Testis (tissue), 3 donors: ENCODE measurements around the gene PRKG1. TPM values are rescaled to one million over a fixed set of nuclear protein-coding genes. Genes with fewer than 3 reads are reported as not detected.
"Not testable (repeated sequence)": the region's sequence is repeated elsewhere in the genome, so short reads cannot be mapped to it uniquely, and the experiment has no call there.

Source experiments
- DNase-seq: peaks from one replicate; pipeline ENCODE4 v3.0.0-alpha.2; 2019
- H3K27ac ChIP-seq, 2 donors: fragments of 200-600 bp; sonication (generic); one replicate each; pipeline ENCODE4 v1.5.1; 2019
- H3K27me3 ChIP-seq: fragments of 200-600 bp; sonication (generic); one replicate; pipeline ENCODE4 v1.5.1; 2019
- H3K36me3 ChIP-seq: fragments of 200-600 bp; sonication (generic); one replicate; pipeline ENCODE4 v1.5.1; 2017; ENCODE audit warnings: low read depth; ENCODE audit errors: missing control alignments
- H3K4me1 ChIP-seq: fragments of 200-600 bp; sonication (generic); one replicate; pipeline ENCODE4 v1.5.1; 2019
- H3K4me3 ChIP-seq, 2 donors: fragments of 200-600 bp; sonication (generic); one replicate each; pipeline ENCODE4 v1.5.1; 2017 to 2019
- H3K9me3 ChIP-seq: fragments of 200-600 bp; sonication (generic); one replicate; pipeline ENCODE4 v1.5.1; 2017
- CTCF ChIP-seq, 3 experiments: fragments of 450-650 bp in 2 of 3; fragments of 200-600 bp in 1 of 3; sonication (generic) in 1 of 3; IDR thresholded peaks; one replicate each; pipeline ENCODE4 v1.5.1; 2016 to 2019; ENCODE audit warnings: antibody characterized with exemption in 3 of 3, mild to moderate bottlenecking in 2 of 3, moderate library complexity in 1 of 3
- POLR2A ChIP-seq: fragments of 450-650 bp; IDR thresholded peaks from one replicate; pipeline ENCODE4 v1.6.1; 2017; ENCODE audit warnings: antibody characterized with exemption, mild to moderate bottlenecking, moderate library complexity
- WGBS, 2 donors: methylation state at CpG; one replicate each; pipeline ENCODE4 v1.1.5; 2018; 5-methylcytosine and 5-hydroxymethylcytosine counted together
- intact Hi-C: fragments of 100-400 bp; cut with DNase I; formaldehyde crosslinking; loops from one replicate; pipeline ENCODE4 v1.15.1; 2023; ENCODE audit warnings: low total_unique reads
- polyA plus RNA-seq: library from polyadenylated mRNA; stranded (reverse); fragments of 350-450 nt; fragmentation: Illumina TruSeq; extraction: RNeasy Lipid Tissue Mini Kit (QIAGEN cat#74804); gene quantifications from one replicate; pipeline ENCODE4 v1.2.3, GENCODE V29; 2014; ENCODE audit warnings: low read depth, low replicate concordance; ENCODE audit not compliant: insufficient read depth
- total RNA-seq, 2 donors: library from RNA; depleted of rRNA; stranded (reverse); fragments of >200 nt; gene quantifications; one replicate each; pipeline ENCODE4 v1.2.3, GENCODE V29; 2016

PRKG1 gene
- total and polyA plus RNA-seq, 3 donors from 2014 or later: 6.3 to 15.3 (median 12.5) TPM

- H3K36me3 ChIP-seq: no peaks in the 10 kb centered on the region
- no peak overlapping the region for H3K27ac ChIP-seq
- 55% methylated on average over 2 of the region's 2 CpGs for WGBS, 2 donors
- DNase-seq: no peak
- H3K4me3 ChIP-seq: no peak overlapping the region
- H3K27me3 ChIP-seq: no peaks in the 10 kb centered on the region
- TF ChIP-seq CTCF (IDR thresholded peaks at IDR 0.05): no peak
- TF ChIP-seq POLR2A: no peak
- no peaks in the 10 kb centered on the region for H3K9me3 ChIP-seq
- intact Hi-C loops: no loop called here
- no peaks in the 10 kb centered on the region for H3K4me1 ChIP-seq
These were observed 500.2 kb downstream of the PRKG1 start for GRCh38 chr10:51574248-51575048.

- WGBS, 2 donors: 84 to 93% methylated on average over 6 of the region's 6 CpGs
- H3K27me3 ChIP-seq, DNase-seq, H3K36me3 ChIP-seq, H3K27ac ChIP-seq, H3K4me1 ChIP-seq, intact Hi-C loops, H3K4me3 ChIP-seq, H3K9me3 ChIP-seq: not testable (repeated sequence)
These were observed 506.9 kb downstream of the PRKG1 start for GRCh38 chr10:51581196-51581595.

- intact Hi-C loops: no loop called here
- no peaks in the 10 kb centered on the region for H3K36me3 ChIP-seq
- no peak overlapping the region for H3K27ac ChIP-seq
- no peak for DNase-seq
- H3K27me3 ChIP-seq: no peaks in the 10 kb centered on the region
- no peak overlapping the region for H3K4me3 ChIP-seq
- no peaks in the 10 kb centered on the region for H3K9me3 ChIP-seq
- TF ChIP-seq CTCF (IDR thresholded peaks at IDR 0.05) (no peak), POLR2A (no peak)
- no peaks in the 10 kb centered on the region for H3K4me1 ChIP-seq
These were observed 509.7 kb downstream of the PRKG1 start for GRCh38 chr10:51583976-51584375.

GRCh38 chr10:51585742-51586141, 511.5 kb downstream of the PRKG1 start:
- 87 to 93% methylated on average over 7 of the region's 7 CpGs for WGBS, 2 donors
- no peak for DNase-seq
- TF ChIP-seq CTCF (IDR thresholded peaks at IDR 0.05): no peak
- no peak for TF ChIP-seq POLR2A
- no peaks in the 10 kb centered on the region for H3K36me3 ChIP-seq
- H3K4me1 ChIP-seq: no peaks in the 10 kb centered on the region
- no peak overlapping the region for H3K27ac ChIP-seq
- no peak overlapping the region for H3K4me3 ChIP-seq
- H3K9me3 ChIP-seq: no peaks in the 10 kb centered on the region
- intact Hi-C loops: no loop called here
- H3K27me3 ChIP-seq: no peaks in the 10 kb centered on the region

GRCh38 chr10:51588984-51589383, 514.7 kb downstream of the PRKG1 start:
- Histone ChIP-seq H3K27me3 (no peaks in the 10 kb centered on the region), H3K36me3 (no peaks in the 10 kb centered on the region), H3K4me3 (no peak overlapping the region), H3K9me3 (no peaks in the 10 kb centered on the region), H3K27ac (no peak overlapping the region), H3K4me1 (no peaks in the 10 kb centered on the region)
- DNase-seq: no peak
- TF ChIP-seq CTCF (IDR thresholded peaks at IDR 0.05): no peak
- TF ChIP-seq POLR2A: no peak
- intact Hi-C loops: no loop called here
- WGBS, 2 donors: 91 to 100% methylated on average over 1 of the region's 1 CpG
